ENCODE data around the gene CXXC5.

GRCh38 chr5:139640421-139641115 lies 7.6 kb upstream of the CXXC5 start:
- TF ChIP-seq CTCF (IDR thresholded peaks at IDR 0.05): no peak
- TF ChIP-seq EZH2phosphoT487 (IDR thresholded peaks at IDR 0.05): no peak
- TF ChIP-seq EZH2 (IDR thresholded peaks at IDR 0.05): no peak
